HEK293 (cell line): ENCODE results near the gene REEP5.

Source experiments
- GLI4 ChIP-seq: fragments of 450-650 bp; formaldehyde crosslinking; IDR thresholded peaks from 2 replicates; pipeline ENCODE4 v1.5.1; 2016; ENCODE audit warnings: missing biosample characterization, missing genetic modification characterization
- GLIS1 ChIP-seq: fragments of 450-650 bp; formaldehyde crosslinking; IDR thresholded peaks from 2 replicates; pipeline ENCODE4 v1.5.1; 2016; ENCODE audit warnings: missing biosample characterization, missing genetic modification characterization
- GLIS2 ChIP-seq: fragments of 450-650 bp; formaldehyde crosslinking; IDR thresholded peaks from 2 replicates; pipeline ENCODE4 v1.5.1; 2016; ENCODE audit warnings: missing biosample characterization, missing genetic modification characterization
- HOXD13 ChIP-seq: sonication (generic); formaldehyde crosslinking; IDR thresholded peaks from 2 replicates; pipeline ENCODE4 v1.8.0; 2022; ENCODE audit warnings: missing genetic modification reagents, borderline replicate concordance
- KLF1 ChIP-seq: fragments of 450-650 bp; formaldehyde crosslinking; IDR thresholded peaks from 2 replicates; pipeline ENCODE4 v1.5.1; 2016; ENCODE audit warnings: missing biosample characterization, missing genetic modification characterization
- KLF10 ChIP-seq: fragments of 450-650 bp; IDR thresholded peaks from 2 replicates; pipeline ENCODE4 v1.5.1; 2018; ENCODE audit warnings: missing biosample characterization, mild to moderate bottlenecking, missing genetic modification characterization
- KLF8 ChIP-seq: fragments of 450-650 bp; formaldehyde crosslinking; IDR thresholded peaks from 2 replicates; pipeline ENCODE4 v1.5.1; 2016; ENCODE audit warnings: missing biosample characterization, missing genetic modification characterization
- PRDM1 ChIP-seq: fragments of 450-650 bp; formaldehyde crosslinking; IDR thresholded peaks from 2 replicates; pipeline ENCODE4; 2016; ENCODE audit warnings: missing biosample characterization, missing genetic modification characterization
- SCRT2 ChIP-seq: fragments of 450-650 bp; formaldehyde crosslinking; IDR thresholded peaks from 2 replicates; pipeline ENCODE4 v1.5.1; 2016; ENCODE audit warnings: missing biosample characterization, missing genetic modification characterization
- SP3 ChIP-seq: fragments of 450-650 bp; formaldehyde crosslinking; IDR thresholded peaks from 2 replicates; pipeline ENCODE4 v1.5.1; 2016; ENCODE audit warnings: missing biosample characterization, missing genetic modification characterization
- ZBTB20 ChIP-seq: fragments of 450-650 bp; formaldehyde crosslinking; IDR thresholded peaks from 2 replicates; pipeline ENCODE4 v1.5.1; 2016; ENCODE audit warnings: missing biosample characterization, missing genetic modification characterization
- ZBTB48 ChIP-seq: fragments of 450-650 bp; formaldehyde crosslinking; IDR thresholded peaks from 2 replicates; pipeline ENCODE4 v1.5.1; 2016; ENCODE audit warnings: missing biosample characterization, missing genetic modification characterization
- ZFHX2 ChIP-seq: fragments of 450-650 bp; formaldehyde crosslinking; conservative IDR thresholded peaks from 2 replicates; pipeline ENCODE4 v1.5.1; 2016; ENCODE audit warnings: missing biosample characterization, missing genetic modification characterization
- ZFP3 ChIP-seq: fragments of 450-650 bp; formaldehyde crosslinking; IDR thresholded peaks from 2 replicates; pipeline ENCODE4 v1.5.1; 2016; ENCODE audit warnings: low read depth, missing biosample characterization, missing genetic modification characterization
- ZNF146 ChIP-seq: fragments of 450-650 bp; formaldehyde crosslinking; IDR thresholded peaks from 2 replicates; pipeline ENCODE4 v1.5.1; 2016; ENCODE audit warnings: missing biosample characterization, missing genetic modification characterization
- ZNF341 ChIP-seq: fragments of 450-650 bp; formaldehyde crosslinking; IDR thresholded peaks from 2 replicates; pipeline ENCODE4; 2016; ENCODE audit warnings: low read depth, missing biosample characterization, missing genetic modification characterization
- ZNF394 ChIP-seq: fragments of 450-650 bp; formaldehyde crosslinking; IDR thresholded peaks from 2 replicates; pipeline ENCODE4 v1.5.1; 2016; ENCODE audit warnings: missing biosample characterization, missing genetic modification characterization, mild to moderate bottlenecking, moderate library complexity, borderline replicate concordance
- ZNF426 ChIP-seq: fragments of 450-650 bp; formaldehyde crosslinking; IDR thresholded peaks from 2 replicates; pipeline ENCODE4 v1.5.1; 2017; ENCODE audit warnings: missing biosample characterization, missing genetic modification characterization, mild to moderate bottlenecking, inconsistent platforms, moderate library complexity
- ZNF596 ChIP-seq: fragments of 450-650 bp; IDR thresholded peaks from 2 replicates; pipeline ENCODE4 v1.5.0; 2018; ENCODE audit warnings: missing biosample characterization, mild to moderate bottlenecking, missing genetic modification characterization, moderate library complexity
- ZNF629 ChIP-seq: fragments of 450-650 bp; formaldehyde crosslinking; IDR thresholded peaks from 2 replicates; pipeline ENCODE4 v1.5.1; 2017; ENCODE audit warnings: missing biosample characterization, missing genetic modification characterization
- ZNF654 ChIP-seq: fragments of 450-650 bp; formaldehyde crosslinking; IDR thresholded peaks from 2 replicates; pipeline ENCODE4 v1.5.1; 2016; ENCODE audit warnings: low read depth, missing biosample characterization, missing genetic modification characterization
- ZSCAN30 ChIP-seq: fragments of 450-650 bp; IDR thresholded peaks from 2 replicates; pipeline ENCODE4 v1.5.1; 2018; ENCODE audit warnings: missing biosample characterization, mild to moderate bottlenecking, missing genetic modification characterization, moderate library complexity
- TF ChIP-seq, protein P1 (sequence below): fragments of 450-650 bp; formaldehyde crosslinking; IDR thresholded peaks from 2 replicates; pipeline ENCODE4 v1.5.1; 2017; ENCODE audit warnings: missing biosample characterization, missing genetic modification characterization
- TF ChIP-seq, protein P2 (sequence below): fragments of 450-650 bp; formaldehyde crosslinking; IDR thresholded peaks from 2 replicates; pipeline ENCODE4 v1.5.1; 2016; ENCODE audit warnings: missing biosample characterization, missing genetic modification characterization
- TF ChIP-seq, protein P3 (sequence below): fragments of 450-650 bp; formaldehyde crosslinking; IDR thresholded peaks from 2 replicates; pipeline ENCODE4 v1.5.1; 2016; ENCODE audit warnings: missing biosample characterization, missing genetic modification characterization
- TF ChIP-seq, protein P4 (sequence below): fragments of 450-650 bp; formaldehyde crosslinking; IDR thresholded peaks from 2 replicates; pipeline ENCODE4 v1.5.1; 2016; ENCODE audit warnings: missing biosample characterization, missing genetic modification characterization
- TF ChIP-seq, protein P5 (sequence below): fragments of 450-650 bp; formaldehyde crosslinking; IDR thresholded peaks from 2 replicates; pipeline ENCODE4 v1.5.1; 2017; ENCODE audit warnings: missing biosample characterization, missing genetic modification characterization
- TF ChIP-seq, protein P6 (sequence below): fragments of 450-650 bp; formaldehyde crosslinking; IDR thresholded peaks from 2 replicates; pipeline ENCODE4 v1.5.1; 2016; ENCODE audit warnings: missing biosample characterization, missing genetic modification characterization

Gene REEP5

DNA sequence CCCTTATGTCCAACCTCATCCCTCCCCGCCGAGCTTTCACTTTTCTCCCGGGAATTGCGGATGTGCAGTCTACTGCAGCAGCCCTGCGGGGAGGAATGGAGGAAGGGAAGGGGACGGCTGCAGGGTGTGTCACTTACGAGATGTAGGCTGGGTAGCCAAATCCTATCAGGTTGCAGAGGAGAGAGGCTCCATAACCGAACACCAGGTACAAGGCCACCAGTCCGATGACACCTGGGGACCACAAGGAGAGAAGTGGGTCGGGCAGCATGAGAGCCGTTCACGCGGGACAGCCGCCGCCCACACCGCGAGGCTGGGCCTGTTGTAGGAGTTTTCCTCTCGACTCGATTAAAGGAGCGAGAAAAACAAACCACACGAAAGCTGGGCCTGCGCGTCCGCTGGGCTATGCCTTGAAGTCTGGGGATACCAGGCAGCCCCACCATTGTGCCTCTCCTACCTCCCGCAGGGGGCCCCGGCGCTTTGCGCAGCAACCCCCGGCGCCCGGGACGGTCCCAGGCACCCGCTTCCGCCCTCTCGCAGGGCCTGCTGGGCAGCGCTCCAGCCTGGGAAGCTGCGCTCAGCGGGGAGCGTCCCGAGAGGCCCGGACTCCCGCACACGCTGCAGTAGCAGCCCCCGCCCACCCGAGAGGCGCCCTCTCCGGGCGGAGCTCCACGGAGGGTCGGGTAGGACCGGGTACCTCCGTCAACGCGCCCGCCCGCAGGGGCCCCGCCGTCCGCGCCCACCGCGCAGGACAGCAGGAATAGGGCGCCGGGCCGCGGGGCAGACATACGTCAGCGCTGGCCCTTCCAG is 798 bp downstream of the REEP5 start (continued):
- TF ChIP-seq, protein P1, sequence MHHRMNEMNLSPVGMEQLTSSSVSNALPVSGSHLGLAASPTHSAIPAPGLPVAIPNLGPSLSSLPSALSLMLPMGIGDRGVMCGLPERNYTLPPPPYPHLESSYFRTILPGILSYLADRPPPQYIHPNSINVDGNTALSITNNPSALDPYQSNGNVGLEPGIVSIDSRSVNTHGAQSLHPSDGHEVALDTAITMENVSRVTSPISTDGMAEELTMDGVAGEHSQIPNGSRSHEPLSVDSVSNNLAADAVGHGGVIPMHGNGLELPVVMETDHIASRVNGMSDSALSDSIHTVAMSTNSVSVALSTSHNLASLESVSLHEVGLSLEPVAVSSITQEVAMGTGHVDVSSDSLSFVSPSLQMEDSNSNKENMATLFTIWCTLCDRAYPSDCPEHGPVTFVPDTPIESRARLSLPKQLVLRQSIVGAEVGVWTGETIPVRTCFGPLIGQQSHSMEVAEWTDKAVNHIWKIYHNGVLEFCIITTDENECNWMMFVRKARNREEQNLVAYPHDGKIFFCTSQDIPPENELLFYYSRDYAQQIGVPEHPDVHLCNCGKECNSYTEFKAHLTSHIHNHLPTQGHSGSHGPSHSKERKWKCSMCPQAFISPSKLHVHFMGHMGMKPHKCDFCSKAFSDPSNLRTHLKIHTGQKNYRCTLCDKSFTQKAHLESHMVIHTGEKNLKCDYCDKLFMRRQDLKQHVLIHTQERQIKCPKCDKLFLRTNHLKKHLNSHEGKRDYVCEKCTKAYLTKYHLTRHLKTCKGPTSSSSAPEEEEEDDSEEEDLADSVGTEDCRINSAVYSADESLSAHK (tag by site-specific recombination), result peak; percentile 5; the same call in 1 of the 2 replicates
- TF ChIP-seq KLF8 (peak; percentile 62), GLIS1 (peak; percentile 85), GLI4 (tag by site-specific recombination) (no peak), ZNF146 (tag by site-specific recombination) (no peak), SCRT2 (tag by site-specific recombination) (no peak), ZNF596 (tag by site-specific recombination) (no peak), ZNF654 (no peak), ZNF629 (tag by site-specific recombination) (peak; percentile 32), ZSCAN30 (tag by site-specific recombination) (peak; percentile 51; the same call in 1 of the 2 replicates), ZBTB48 (tag by site-specific recombination) (0 out of 2 replicates have a peak, but pooled peaks have one; percentile 42), ZNF394 (tag by site-specific recombination) (peak; percentile 55; the same call in 1 of the 2 replicates), KLF1 (peak; percentile 55; the same call in 1 of the 2 replicates), HOXD13 (CRISPR knock-in tag) (0 out of 2 replicates have a peak, but pooled peaks have one; percentile 24), ZFP3 (tag by site-specific recombination) (peak; percentile 55; the same call in 1 of the 2 replicates), PRDM1 (tag by site-specific recombination) (peak; percentile 75), ZBTB20 (peak; percentile 97), SP3 (peak; percentile 66), GLIS2 (peak; percentile 98), ZFHX2 (tag by site-specific recombination) (peak; percentile 65), ZNF341 (peak; percentile 90), ZNF426 (no peak), KLF10 (tag by site-specific recombination) (0 out of 2 replicates have a peak, but pooled peaks have one; percentile 34)
- TF ChIP-seq, protein P2, sequence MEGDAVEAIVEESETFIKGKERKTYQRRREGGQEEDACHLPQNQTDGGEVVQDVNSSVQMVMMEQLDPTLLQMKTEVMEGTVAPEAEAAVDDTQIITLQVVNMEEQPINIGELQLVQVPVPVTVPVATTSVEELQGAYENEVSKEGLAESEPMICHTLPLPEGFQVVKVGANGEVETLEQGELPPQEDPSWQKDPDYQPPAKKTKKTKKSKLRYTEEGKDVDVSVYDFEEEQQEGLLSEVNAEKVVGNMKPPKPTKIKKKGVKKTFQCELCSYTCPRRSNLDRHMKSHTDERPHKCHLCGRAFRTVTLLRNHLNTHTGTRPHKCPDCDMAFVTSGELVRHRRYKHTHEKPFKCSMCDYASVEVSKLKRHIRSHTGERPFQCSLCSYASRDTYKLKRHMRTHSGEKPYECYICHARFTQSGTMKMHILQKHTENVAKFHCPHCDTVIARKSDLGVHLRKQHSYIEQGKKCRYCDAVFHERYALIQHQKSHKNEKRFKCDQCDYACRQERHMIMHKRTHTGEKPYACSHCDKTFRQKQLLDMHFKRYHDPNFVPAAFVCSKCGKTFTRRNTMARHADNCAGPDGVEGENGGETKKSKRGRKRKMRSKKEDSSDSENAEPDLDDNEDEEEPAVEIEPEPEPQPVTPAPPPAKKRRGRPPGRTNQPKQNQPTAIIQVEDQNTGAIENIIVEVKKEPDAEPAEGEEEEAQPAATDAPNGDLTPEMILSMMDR, result peak; percentile 56; the same call in 1 of the 2 replicates
- TF ChIP-seq, protein P3, sequence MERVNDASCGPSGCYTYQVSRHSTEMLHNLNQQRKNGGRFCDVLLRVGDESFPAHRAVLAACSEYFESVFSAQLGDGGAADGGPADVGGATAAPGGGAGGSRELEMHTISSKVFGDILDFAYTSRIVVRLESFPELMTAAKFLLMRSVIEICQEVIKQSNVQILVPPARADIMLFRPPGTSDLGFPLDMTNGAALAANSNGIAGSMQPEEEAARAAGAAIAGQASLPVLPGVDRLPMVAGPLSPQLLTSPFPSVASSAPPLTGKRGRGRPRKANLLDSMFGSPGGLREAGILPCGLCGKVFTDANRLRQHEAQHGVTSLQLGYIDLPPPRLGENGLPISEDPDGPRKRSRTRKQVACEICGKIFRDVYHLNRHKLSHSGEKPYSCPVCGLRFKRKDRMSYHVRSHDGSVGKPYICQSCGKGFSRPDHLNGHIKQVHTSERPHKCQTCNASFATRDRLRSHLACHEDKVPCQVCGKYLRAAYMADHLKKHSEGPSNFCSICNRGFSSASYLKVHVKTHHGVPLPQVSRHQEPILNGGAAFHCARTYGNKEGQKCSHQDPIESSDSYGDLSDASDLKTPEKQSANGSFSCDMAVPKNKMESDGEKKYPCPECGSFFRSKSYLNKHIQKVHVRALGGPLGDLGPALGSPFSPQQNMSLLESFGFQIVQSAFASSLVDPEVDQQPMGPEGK (tag by site-specific recombination), result peak; percentile 92; the same call in 1 of the 2 replicates
- TF ChIP-seq, protein P4, sequence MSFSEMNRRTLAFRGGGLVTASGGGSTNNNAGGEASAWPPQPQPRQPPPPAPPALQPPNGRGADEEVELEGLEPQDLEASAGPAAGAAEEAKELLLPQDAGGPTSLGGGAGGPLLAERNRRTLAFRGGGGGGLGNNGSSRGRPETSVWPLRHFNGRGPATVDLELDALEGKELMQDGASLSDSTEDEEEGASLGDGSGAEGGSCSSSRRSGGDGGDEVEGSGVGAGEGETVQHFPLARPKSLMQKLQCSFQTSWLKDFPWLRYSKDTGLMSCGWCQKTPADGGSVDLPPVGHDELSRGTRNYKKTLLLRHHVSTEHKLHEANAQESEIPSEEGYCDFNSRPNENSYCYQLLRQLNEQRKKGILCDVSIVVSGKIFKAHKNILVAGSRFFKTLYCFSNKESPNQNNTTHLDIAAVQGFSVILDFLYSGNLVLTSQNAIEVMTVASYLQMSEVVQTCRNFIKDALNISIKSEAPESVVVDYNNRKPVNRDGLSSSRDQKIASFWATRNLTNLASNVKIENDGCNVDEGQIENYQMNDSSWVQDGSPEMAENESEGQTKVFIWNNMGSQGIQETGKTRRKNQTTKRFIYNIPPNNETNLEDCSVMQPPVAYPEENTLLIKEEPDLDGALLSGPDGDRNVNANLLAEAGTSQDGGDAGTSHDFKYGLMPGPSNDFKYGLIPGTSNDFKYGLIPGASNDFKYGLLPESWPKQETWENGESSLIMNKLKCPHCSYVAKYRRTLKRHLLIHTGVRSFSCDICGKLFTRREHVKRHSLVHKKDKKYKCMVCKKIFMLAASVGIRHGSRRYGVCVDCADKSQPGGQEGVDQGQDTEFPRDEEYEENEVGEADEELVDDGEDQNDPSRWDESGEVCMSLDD, result peak; percentile 64
- TF ChIP-seq, protein P5, sequence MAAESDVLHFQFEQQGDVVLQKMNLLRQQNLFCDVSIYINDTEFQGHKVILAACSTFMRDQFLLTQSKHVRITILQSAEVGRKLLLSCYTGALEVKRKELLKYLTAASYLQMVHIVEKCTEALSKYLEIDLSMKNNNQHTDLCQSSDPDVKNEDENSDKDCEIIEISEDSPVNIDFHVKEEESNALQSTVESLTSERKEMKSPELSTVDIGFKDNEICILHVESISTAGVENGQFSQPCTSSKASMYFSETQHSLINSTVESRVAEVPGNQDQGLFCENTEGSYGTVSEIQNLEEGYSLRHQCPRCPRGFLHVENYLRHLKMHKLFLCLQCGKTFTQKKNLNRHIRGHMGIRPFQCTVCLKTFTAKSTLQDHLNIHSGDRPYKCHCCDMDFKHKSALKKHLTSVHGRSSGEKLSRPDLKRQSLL (tag by site-specific recombination), result peak; percentile 35; the same call in 1 of the 2 replicates
- TF ChIP-seq, protein P6, sequence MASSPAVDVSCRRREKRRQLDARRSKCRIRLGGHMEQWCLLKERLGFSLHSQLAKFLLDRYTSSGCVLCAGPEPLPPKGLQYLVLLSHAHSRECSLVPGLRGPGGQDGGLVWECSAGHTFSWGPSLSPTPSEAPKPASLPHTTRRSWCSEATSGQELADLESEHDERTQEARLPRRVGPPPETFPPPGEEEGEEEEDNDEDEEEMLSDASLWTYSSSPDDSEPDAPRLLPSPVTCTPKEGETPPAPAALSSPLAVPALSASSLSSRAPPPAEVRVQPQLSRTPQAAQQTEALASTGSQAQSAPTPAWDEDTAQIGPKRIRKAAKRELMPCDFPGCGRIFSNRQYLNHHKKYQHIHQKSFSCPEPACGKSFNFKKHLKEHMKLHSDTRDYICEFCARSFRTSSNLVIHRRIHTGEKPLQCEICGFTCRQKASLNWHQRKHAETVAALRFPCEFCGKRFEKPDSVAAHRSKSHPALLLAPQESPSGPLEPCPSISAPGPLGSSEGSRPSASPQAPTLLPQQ, result 0 out of 2 replicates have a peak, but pooled peaks have one; percentile 51
